B cell (primary cell): ENCODE data around the gene SHC4. TPM values are rescaled to one million over a fixed set of nuclear protein-coding genes. Genes with fewer than 3 reads are reported as not detected.
"Not testable (repeated sequence)": the region's sequence is repeated elsewhere in the genome, so short reads cannot be mapped to it uniquely, and the experiment has no call there.

Experiments
- ATAC-seq: fragments of 200-7000 bp; cut with Tn5 transposase; one replicate; pipeline ENCODE4 v1.10.0; 2021; ENCODE audit warnings: low read depth, mild to moderate bottlenecking, moderate number of reproducible peaks, moderate library complexity
- CTCF ChIA-PET: fragments of 350-600 bp; sonication (Branson Sonifier 250); formaldehyde crosslinking; loops from one replicate; lab custom pipeline; 2021; ENCODE audit warnings: antibody characterized with exemption, inconsistent platforms; lab: Charles Lee
- POLR2A ChIA-PET: fragments of 350-600 bp; sonication (Branson Sonifier 250); formaldehyde crosslinking; loops from one replicate; lab custom pipeline; 2021; ENCODE audit warnings: antibody characterized with exemption; lab: Charles Lee
- DNase-seq: peaks from one replicate; pipeline ENCODE4 v3.0.0; 2013
- H2AFZ ChIP-seq: 2 replicates; pipeline ENCODE4 v1.6.1; 2012; ENCODE audit warnings: mild to moderate bottlenecking, low read depth, low read length; ENCODE audit not compliant: insufficient read depth, poor library complexity, severe bottlenecking
- H3K27ac ChIP-seq, 2 donors: 1 replicate in 1 of 2; 2 replicates in 1 of 2; pipeline ENCODE4 v1.5.1; 2012 to 2013; ENCODE audit warnings: low read length in 2 of 2, mild to moderate bottlenecking in 2 of 2, moderate library complexity in 1 of 2
- H3K27me3 ChIP-seq, 4 experiments: fragments of 200-600 bp in 1 of 4; sonication (generic) in 1 of 4; replicated peaks in 1 of 4; 1 replicate in 2 of 4; 2 replicates in 2 of 4; pipeline versions ENCODE4 v1.6.1 to v1.7.0; 2013 to 2016; ENCODE audit warnings: low read length in 3 of 4, mild to moderate bottlenecking in 2 of 4, mixed read lengths in 1 of 4, moderate library complexity in 1 of 4; ENCODE audit not compliant: insufficient read depth in 4 of 4, control insufficient read depth in 3 of 4; ENCODE audit errors: control extremely low read depth in 1 of 4
- H3K36me3 ChIP-seq, 2 experiments: replicated peaks in 1 of 2; 1 replicate in 1 of 2; 2 replicates in 1 of 2; pipeline versions ENCODE4 v1.6.1 to v1.7.1; 2013; ENCODE audit warnings: low read length in 1 of 2; ENCODE audit not compliant: insufficient read depth in 2 of 2, control insufficient read depth in 1 of 2; ENCODE audit errors: control extremely low read depth in 1 of 2, extremely low read depth in 1 of 2
- H3K4me1 ChIP-seq, 2 donors: fragments of 200-600 bp in 1 of 2; sonication (generic) in 1 of 2; 1 replicate in 1 of 2; 2 replicates in 1 of 2; pipeline versions ENCODE4 v1.5.1 to v1.6.1; 2013 to 2017; ENCODE audit warnings: low read length in 2 of 2; ENCODE audit not compliant: control insufficient read depth in 2 of 2, insufficient read depth in 2 of 2
- H3K4me2 ChIP-seq: replicated peaks from 2 replicates; pipeline ENCODE3; 2012; ENCODE audit warnings: mild to moderate bottlenecking, low read depth, low read length; ENCODE audit not compliant: poor library complexity, severe bottlenecking
- H3K4me3 ChIP-seq, 5 experiments: fragments of 200-600 bp in 1 of 5; sonication (generic) in 1 of 5; 1 replicate in 3 of 5; 2 replicates in 2 of 5; pipeline versions ENCODE4 v1.5.1 to v1.7.0; 2011 to 2016; ENCODE audit warnings: low read length in 4 of 5, mild to moderate bottlenecking in 4 of 5, low read depth in 2 of 5, control low read depth in 1 of 5, moderate library complexity in 1 of 5; ENCODE audit not compliant: insufficient read depth in 1 of 5; ENCODE audit errors: control extremely low read depth in 1 of 5, extremely low read depth in 1 of 5
- H3K79me2 ChIP-seq: fragments of 200-600 bp; sonication (generic); one replicate; pipeline ENCODE4 v1.6.0; 2016; ENCODE audit warnings: low read length; ENCODE audit not compliant: control insufficient read depth, insufficient read depth
- H3K9ac ChIP-seq: fragments of 200-600 bp; sonication (generic); 2 replicates; pipeline ENCODE4 v1.6.1; 2017; ENCODE audit warnings: mild to moderate bottlenecking, low read length, moderate library complexity
- H3K9me3 ChIP-seq, 3 donors: one replicate each; pipeline versions ENCODE4 v1.6.1 to v1.7.1; 2013; ENCODE audit warnings: low read length in 2 of 3; ENCODE audit not compliant: control insufficient read depth in 2 of 3, insufficient read depth in 1 of 3; ENCODE audit errors: control extremely low read depth in 1 of 3
- H4K20me1 ChIP-seq: 2 replicates; pipeline ENCODE4 v1.6.0; 2012; ENCODE audit warnings: mild to moderate bottlenecking, low read length; ENCODE audit not compliant: insufficient read depth, control insufficient read depth, poor library complexity, severe bottlenecking
- H3K27ac Mint-ChIP-seq: one replicate; pipeline ENCODE4 v1.8.0; 2021; ENCODE audit warnings: mixed read lengths
- H3K27me3 Mint-ChIP-seq: one replicate; pipeline ENCODE4 v1.8.0; 2021; ENCODE audit warnings: mixed read lengths
- H3K4me1 Mint-ChIP-seq: one replicate; pipeline ENCODE4 v1.8.0; 2021; ENCODE audit warnings: mixed read lengths
- H3K4me3 Mint-ChIP-seq: one replicate; pipeline ENCODE4 v1.8.0; 2021; ENCODE audit warnings: mixed read lengths
- H3K9me3 Mint-ChIP-seq: one replicate; pipeline ENCODE4 v1.8.0; 2022; ENCODE audit warnings: mixed read lengths; ENCODE audit not compliant: insufficient read depth
- EZH2 ChIP-seq: IDR thresholded peaks from 2 replicates; pipeline ENCODE4 v1.6.1; 2012; ENCODE audit warnings: borderline replicate concordance, low read depth, mild to moderate bottlenecking, moderate library complexity, low read length; ENCODE audit not compliant: insufficient read depth, poor library complexity, severe bottlenecking
- WGBS: methylation state at CpG from one replicate; pipeline ENCODE4 v1.1.5; 2013; ENCODE audit warnings: missing lambda C conversion rate; ENCODE audit not compliant: insufficient coverage; 5-methylcytosine and 5-hydroxymethylcytosine counted together
- intact Hi-C: fragments of 100-400 bp; cut with micrococcal nuclease; formaldehyde crosslinking; loops from one replicate; pipeline ENCODE4 v1.10.0; 2022
- polyA plus RNA-seq: library from polyadenylated mRNA; depleted of rRNA; stranded (reverse); fragments of >200 nt; gene quantifications from 2 replicates; pipeline ENCODE4 v1.2.3, GENCODE V29; 2012
- total RNA-seq, 2 donors: library from RNA; stranded (reverse); fragments of 120-200 nt in 1 of 2; gene quantifications; 1 replicate in 1 of 2; 2 replicates in 1 of 2; pipeline versions ENCODE4 v1.2.3 to v1.2.4, GENCODE V29; 2013 to 2022
- TF ChIP-seq, protein P1 (sequence below): fragments of 200-600 bp; IDR thresholded peaks from one replicate; pipeline ENCODE4 v1.8.0; 2022; ENCODE audit warnings: antibody characterized with exemption, mild to moderate bottlenecking

Gene SHC4
- total and polyA plus RNA-seq, 2 donors (not counting 1 experiment from before 2014, with no cell fraction given), result 0.04 to 0.69 TPM

DNA sequence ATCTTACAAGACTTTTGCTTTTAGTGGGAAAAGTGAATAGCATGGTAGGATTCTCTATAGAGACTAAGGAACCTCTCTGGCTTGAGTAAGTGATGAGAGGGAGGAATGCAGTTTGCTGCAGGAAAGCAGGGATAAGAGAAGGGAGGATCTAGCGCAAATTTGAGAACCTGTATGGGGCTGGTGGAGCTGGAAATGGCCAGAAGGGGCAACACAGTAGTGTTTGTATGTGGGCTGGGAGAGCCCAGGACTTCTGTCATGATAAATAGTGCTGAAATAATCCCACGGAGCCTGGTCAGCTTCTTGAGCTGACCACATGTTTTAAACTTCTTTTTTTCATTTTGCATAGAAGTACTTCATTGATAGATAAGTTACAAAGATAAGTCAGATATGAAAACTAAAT is 11.2 kb upstream of the SHC4 start:
- Histone ChIP-seq H3K4me2 (no peak overlapping the region), H3K4me1 (peaks cover 5 to 8% of the 10 kb centered on the region in 2 donors), H3K79me2 (no peaks in the 10 kb centered on the region), H4K20me1 (no peaks in the 10 kb centered on the region), H3K36me3 (no peaks in the 10 kb centered on the region), H2AFZ (no peak overlapping the region), H3K9ac (no peak overlapping the region), H3K27me3 (peaks cover 0 to 21% (median 10%) of the 10 kb centered on the region in 4 experiments), H3K4me3 (no peak overlapping the region), H3K27ac (no peak overlapping the region), H3K9me3 (peaks cover 0 to 5% (median 0%) of the 10 kb centered on the region in 3 donors)
- H3K4me1 Mint-ChIP-seq, result peaks cover 5% of the 10 kb centered on the region
- no peak overlapping the region for H3K27ac Mint-ChIP-seq
- TF ChIP-seq EZH2, result no peak
- TF ChIP-seq, protein P1, sequence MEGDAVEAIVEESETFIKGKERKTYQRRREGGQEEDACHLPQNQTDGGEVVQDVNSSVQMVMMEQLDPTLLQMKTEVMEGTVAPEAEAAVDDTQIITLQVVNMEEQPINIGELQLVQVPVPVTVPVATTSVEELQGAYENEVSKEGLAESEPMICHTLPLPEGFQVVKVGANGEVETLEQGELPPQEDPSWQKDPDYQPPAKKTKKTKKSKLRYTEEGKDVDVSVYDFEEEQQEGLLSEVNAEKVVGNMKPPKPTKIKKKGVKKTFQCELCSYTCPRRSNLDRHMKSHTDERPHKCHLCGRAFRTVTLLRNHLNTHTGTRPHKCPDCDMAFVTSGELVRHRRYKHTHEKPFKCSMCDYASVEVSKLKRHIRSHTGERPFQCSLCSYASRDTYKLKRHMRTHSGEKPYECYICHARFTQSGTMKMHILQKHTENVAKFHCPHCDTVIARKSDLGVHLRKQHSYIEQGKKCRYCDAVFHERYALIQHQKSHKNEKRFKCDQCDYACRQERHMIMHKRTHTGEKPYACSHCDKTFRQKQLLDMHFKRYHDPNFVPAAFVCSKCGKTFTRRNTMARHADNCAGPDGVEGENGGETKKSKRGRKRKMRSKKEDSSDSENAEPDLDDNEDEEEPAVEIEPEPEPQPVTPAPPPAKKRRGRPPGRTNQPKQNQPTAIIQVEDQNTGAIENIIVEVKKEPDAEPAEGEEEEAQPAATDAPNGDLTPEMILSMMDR, result no peak
- ATAC-seq, result no peak
- WGBS, result 100% methylated on average over 1 of the region's 2 CpGs
- no peaks in the 10 kb centered on the region for H3K9me3 Mint-ChIP-seq
- ChIA-PET POLR2A (no interaction called here), CTCF (interaction anchor here (0.7 to 3.2 kb wide), 10 partner anchors 10 to 926 kb away, joined by 3 to 38 read pairs (median 6); partner anchors contain the start of genes EID1 and SHC4)
- intact Hi-C loops, result no loop called here
- no peak for DNase-seq
- H3K4me3 Mint-ChIP-seq, result peak overlapping the region; percentile 78
- H3K27me3 Mint-ChIP-seq, result peaks cover 50% of the 10 kb centered on the region

DNA sequence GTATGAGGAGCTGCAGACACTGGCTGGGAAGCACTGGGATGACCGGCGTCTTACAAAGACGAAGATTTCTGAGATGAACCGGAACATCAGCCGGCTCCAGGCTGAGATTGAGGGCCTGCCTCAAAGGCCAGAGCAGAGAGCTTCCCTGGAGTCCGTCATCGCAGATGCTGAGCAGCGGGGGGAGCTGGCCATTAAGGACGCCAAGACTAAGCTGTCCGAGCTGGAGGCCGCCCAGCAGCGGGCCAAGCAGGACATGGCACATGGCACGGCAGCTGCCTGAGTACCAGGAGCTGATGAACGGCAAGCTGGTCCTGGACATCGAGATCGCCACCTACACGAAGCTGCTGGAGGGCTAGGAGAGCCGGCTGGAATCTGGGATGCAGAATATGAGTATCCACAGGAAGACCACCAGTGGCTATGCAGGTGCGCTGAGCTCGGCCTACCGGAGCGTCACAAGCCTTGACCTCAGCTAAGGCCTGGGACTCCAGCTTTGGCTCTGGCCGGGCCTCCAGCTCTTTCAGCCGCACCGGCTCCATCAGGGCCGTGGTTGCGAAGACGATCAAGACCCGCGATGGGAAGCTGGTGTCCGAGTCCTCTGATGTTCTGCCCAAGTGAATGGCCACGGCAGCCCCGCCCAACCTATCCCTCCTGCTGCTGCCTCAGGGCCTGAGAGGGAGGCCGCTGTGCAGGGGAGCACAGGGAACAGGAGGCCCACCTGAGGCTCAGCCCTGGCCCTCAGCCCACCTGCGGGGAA is 9.2 kb upstream of the SHC4 start:
- Mint-ChIP-seq H3K27me3 (peaks cover 52% of the 10 kb centered on the region), H3K4me3 (no peak overlapping the region), H3K27ac (no peak overlapping the region), H3K9me3 (no peaks in the 10 kb centered on the region), H3K4me1 (peaks cover 5% of the 10 kb centered on the region)
- Histone ChIP-seq H3K36me3 (no peaks in the 10 kb centered on the region), H4K20me1 (no peaks in the 10 kb centered on the region), H3K4me3 (no peak overlapping the region), H3K27ac (no peak overlapping the region), H3K9me3 (peaks cover 0 to 5% (median 0%) of the 10 kb centered on the region in 3 donors), H3K9ac (no peak overlapping the region), H2AFZ (no peak overlapping the region), H3K27me3 (peaks cover 0 to 17% (median 10%) of the 10 kb centered on the region in 4 experiments), H3K4me1 (peaks cover 5 to 8% of the 10 kb centered on the region in 2 donors), H3K79me2 (no peaks in the 10 kb centered on the region), H3K4me2 (no peak overlapping the region)
- CTCF ChIA-PET, result interaction anchor here (0.9 kb wide), 1 partner anchor 19 kb away, joined by 3 read pairs; no protein-coding TSS in a partner anchor
- POLR2A ChIA-PET, result no interaction called here
- DNase-seq (no peak), ATAC-seq (no peak)
- WGBS, result 98% methylated on average over 34 of the region's 35 CpGs
- intact Hi-C loops, result no loop called here
- TF ChIP-seq EZH2, result no peak
- TF ChIP-seq, protein P1, result no peak

DNA sequence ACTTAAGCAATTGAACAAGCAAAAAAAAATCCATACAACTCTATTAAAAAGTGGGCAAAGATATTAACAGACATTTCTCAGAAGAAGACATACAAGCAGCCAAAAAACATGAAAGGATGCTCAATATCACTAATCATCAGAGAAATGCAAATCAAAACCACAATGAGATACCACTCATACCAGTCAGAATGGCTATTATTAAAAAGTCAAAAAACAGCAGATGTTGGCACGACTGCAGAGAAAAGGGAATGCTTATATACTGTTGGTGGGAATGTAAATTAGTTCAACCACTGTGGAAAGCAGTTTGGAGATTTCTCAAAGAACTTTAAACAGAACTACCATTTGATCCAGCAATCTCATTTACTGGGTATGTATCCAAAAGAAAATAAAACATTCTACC is 7.2 kb upstream of the SHC4 start:
- H2AFZ ChIP-seq, H3K4me2 ChIP-seq, H3K4me3 Mint-ChIP-seq, H3K9ac ChIP-seq, DNase-seq, H3K27ac ChIP-seq, H4K20me1 ChIP-seq, H3K4me1 Mint-ChIP-seq, intact Hi-C loops, H3K36me3 ChIP-seq, ATAC-seq, H3K79me2 ChIP-seq, H3K4me3 ChIP-seq, H3K9me3 Mint-ChIP-seq, H3K27ac Mint-ChIP-seq, H3K4me1 ChIP-seq, H3K9me3 ChIP-seq, POLR2A ChIA-PET: not testable (repeated sequence)
- H3K27me3 Mint-ChIP-seq, result peaks cover 51% of the 10 kb centered on the region
- peaks cover 0 to 18% (median 3%) of the 10 kb centered on the region in 4 experiments for H3K27me3 ChIP-seq
- no CpG with 5 or more reads among the region's 1 CpG for WGBS
- CTCF ChIA-PET, result interaction anchor here (0.6 kb wide), 1 partner anchor 94 kb away, joined by 3 read pairs; no protein-coding TSS in a partner anchor
